AML-193 (cell line): ENCODE measurements around the gene EEF1AKMT3.

Source experiments
- DNase-seq, 2 experiments: peaks; one replicate each; lab custom pipeline; 2025; lab: John Stamatoyannopoulos, UW

Gene EEF1AKMT3

GRCh38 chr12:57751432-57751787 lies 21.0 kb upstream of the EEF1AKMT3 start:
- no peak for DNase-seq

- peak; percentile 95 to 97 for DNase-seq
Measured at GRCh38 chr12:57751788-57752667, 20.4 kb upstream of the EEF1AKMT3 start, which contains the start of gene CDK4. CDK4 (minus strand) TSS chr12:57752310; CDS start chr12:57751717, 593 bp downstream.

GRCh38 chr12:57752668-57753000 lies 19.8 kb upstream of the EEF1AKMT3 start:
- DNase-seq = no peak

GRCh38 chr12:57753756-57754337 lies 18.6 kb upstream of the EEF1AKMT3 start:
- DNase-seq = no peak

GRCh38 chr12:57754411-57755193 lies 17.8 kb upstream of the EEF1AKMT3 start, which contains the start of gene MARCHF9:
MARCHF9 (plus strand) TSS chr12:57755103; CDS start chr12:57755529, 426 bp downstream.
- DNase-seq = peak in 1 of 2 experiments; percentile 21

- no peak for DNase-seq
Measured at GRCh38 chr12:57755194-57755453, 17.3 kb upstream of the EEF1AKMT3 start.

GRCh38 chr12:57755454-57756372 lies 16.7 kb upstream of the EEF1AKMT3 start:
- DNase-seq = no peak

- peak; percentile 20 to 43 for DNase-seq
Measured at GRCh38 chr12:57756406-57757341, 15.7 kb upstream of the EEF1AKMT3 start.

- no peak for DNase-seq
Measured at GRCh38 chr12:57757771-57758170, 14.6 kb upstream of the EEF1AKMT3 start.

- DNase-seq = no peak
Measured at GRCh38 chr12:57758552-57759359, 13.7 kb upstream of the EEF1AKMT3 start.

GRCh38 chr12:57759360-57759980 lies 12.9 kb upstream of the EEF1AKMT3 start:
- peak; percentile 22 to 31 for DNase-seq

- DNase-seq = no peak
Measured at GRCh38 chr12:57760347-57760982, 11.9 kb upstream of the EEF1AKMT3 start.

GRCh38 chr12:57761391-57761998 lies 10.9 kb upstream of the EEF1AKMT3 start:
- DNase-seq = no peak

GRCh38 chr12:57762463-57762862 lies 10.0 kb upstream of the EEF1AKMT3 start:
- DNase-seq = no peak

- DNase-seq = no peak
Measured at GRCh38 chr12:57763881-57764661, 8.3 kb upstream of the EEF1AKMT3 start.

GRCh38 chr12:57764662-57765002 lies 7.8 kb upstream of the EEF1AKMT3 start:
- no peak for DNase-seq

- DNase-seq = no peak
Measured at GRCh38 chr12:57765003-57765697, 7.3 kb upstream of the EEF1AKMT3 start.
